ENCODE results near the gene LILRA6. TPM values are rescaled to one million over a fixed set of nuclear protein-coding genes. Genes with fewer than 3 reads are reported as not detected.
A peak's percentile ranks its signal among the peaks of the same experiment; 100 is the strongest.

LILRA6 gene
- polyA plus RNA-seq, 1 donor from 2014 or later = not detected

DNA sequence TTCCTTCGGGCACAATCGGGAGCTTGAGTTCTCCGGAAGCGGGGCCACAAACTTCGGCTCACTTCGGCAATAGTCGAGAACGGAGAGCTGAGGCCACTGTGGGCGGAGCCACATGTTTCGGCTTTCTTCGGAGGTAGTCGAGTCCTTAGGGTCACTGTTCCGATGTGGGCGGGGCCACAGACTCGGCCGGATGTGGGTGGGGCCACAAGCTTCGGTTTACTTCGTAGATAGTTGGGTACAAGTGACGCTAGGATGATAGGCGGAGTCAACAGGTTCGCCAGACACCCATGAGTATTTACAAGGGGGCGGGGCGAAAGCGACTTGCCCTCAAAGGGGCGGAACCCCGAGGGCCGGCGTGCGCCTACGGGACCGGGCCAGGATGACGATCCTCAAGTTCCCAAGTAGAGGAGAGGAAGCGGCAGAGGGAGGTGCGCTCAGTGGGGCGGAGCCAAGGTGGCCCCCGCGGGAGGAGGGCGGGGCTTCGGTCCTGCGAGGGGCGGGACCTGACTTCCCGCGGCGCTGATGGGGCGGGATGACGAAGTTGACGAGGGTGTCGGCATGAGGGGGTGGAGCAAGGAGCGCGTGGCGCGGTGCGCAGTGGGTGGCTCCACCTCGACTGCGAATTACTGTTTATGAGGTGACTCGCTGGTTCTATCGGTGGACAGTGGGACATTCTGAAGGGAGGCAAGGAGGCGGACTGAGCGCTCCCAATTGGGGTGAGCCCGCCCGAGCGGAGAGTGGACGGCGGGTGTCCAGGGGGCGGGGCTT is 52.7 kb downstream of the LILRA6 start:
- H3K4me2 ChIP-seq (ENCODE audit: low read length) = no peak overlapping the region
- no peaks in the 10 kb centered on the region for H4K20me1 ChIP-seq (ENCODE audit: insufficient read depth)
- peaks cover 18% of the 10 kb centered on the region for H3K79me2 ChIP-seq (replicated peaks; ENCODE audit: insufficient read depth, low read length)
- peak overlapping the region; percentile 99 for H3K4me3 ChIP-seq (ENCODE audit: low read length)
- no peaks in the 10 kb centered on the region for H3K9me3 ChIP-seq (ENCODE audit: low read length)
- no peaks in the 10 kb centered on the region for H3K27me3 ChIP-seq (ENCODE audit: insufficient read depth, low read depth, low read length)
- peak overlapping the region; percentile 95 for H2AFZ ChIP-seq (ENCODE audit: low read depth, low read length)
- H3K36me3 ChIP-seq (ENCODE audit: insufficient read depth, low read length) = no peaks in the 10 kb centered on the region
- peak; percentile 13 for TF ChIP-seq CTCF (IDR thresholded peaks at IDR 0.05; ENCODE audit: poor library complexity, severe bottlenecking)
- TF ChIP-seq SMC3 (conservative IDR thresholded peaks at IDR 0.05; ENCODE audit: poor library complexity) = no peak
- TF ChIP-seq RAD21 (conservative IDR thresholded peaks at IDR 0.05) = no peak
- no peak for TF ChIP-seq TAF1 (IDR thresholded peaks at IDR 0.05; ENCODE audit: low read depth)
- no peak for TF ChIP-seq EZH2 (IDR thresholded peaks at IDR 0.05; ENCODE audit: borderline replicate concordance, insufficient read depth, low read length, poor library complexity, severe bottlenecking)
- peak; percentile 80 for TF ChIP-seq POLR2AphosphoS5 (IDR thresholded peaks at IDR 0.05)
- peak; percentile 82 for TF ChIP-seq EP300 (conservative IDR thresholded peaks at IDR 0.05; ENCODE audit: poor library complexity, severe bottlenecking)
- peak; percentile 79 for TF ChIP-seq MXI1 (conservative IDR thresholded peaks at IDR 0.05; ENCODE audit: poor library complexity, severe bottlenecking)
- no peak for TF ChIP-seq REST (IDR thresholded peaks at IDR 0.05; ENCODE audit: borderline replicate concordance)
- H3K9me2 ChIP-seq (ENCODE audit: insufficient read depth, low read length) = no peaks in the 10 kb centered on the region
- no peaks in the 10 kb centered on the region for H3F3A ChIP-seq (ENCODE audit: insufficient read depth, low read length, poor library complexity, severe bottlenecking)
- H3K27ac ChIP-seq (ENCODE audit: low read length) = peak overlapping the region; percentile 95
- H3K9ac ChIP-seq (ENCODE audit: low read length) = peak overlapping the region; percentile 92

DNA sequence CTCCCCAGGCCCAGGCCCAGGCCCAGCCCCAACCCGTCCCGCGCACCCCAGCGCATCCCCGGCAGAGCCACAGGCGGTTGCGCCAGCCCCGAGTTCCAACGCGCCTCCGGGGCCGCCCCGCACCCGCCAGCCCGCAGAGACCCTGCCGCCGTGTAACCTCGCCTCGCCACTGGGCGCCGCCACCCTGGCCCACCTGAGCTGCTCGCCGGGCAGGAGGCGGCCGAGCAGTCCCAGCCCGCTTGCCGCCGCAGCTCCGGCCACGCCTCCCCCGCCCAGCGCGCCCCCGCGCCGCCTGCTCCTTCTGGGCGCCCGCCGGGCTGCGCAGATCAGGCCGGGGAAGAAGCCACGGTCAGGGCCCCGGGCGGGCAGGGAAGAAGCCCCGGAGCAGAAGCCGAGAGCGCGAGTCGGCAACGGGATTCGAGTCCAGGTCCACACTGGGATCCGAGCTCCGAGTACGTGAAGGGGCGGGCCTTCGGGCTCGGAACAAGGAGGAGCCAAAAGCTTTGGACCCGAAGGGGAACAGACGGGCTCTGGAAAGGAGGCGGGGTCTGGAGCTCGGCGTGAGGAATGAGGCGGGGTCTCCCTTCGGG is 53.4 kb downstream of the LILRA6 start, which contains the start of gene MBOAT7:
Gene MBOAT7 (minus strand): TSS at position 436 of the 590 bp plus-strand sequence. CDS start 1,072 bp downstream, outside the sequence.
- H3K9me2 ChIP-seq (ENCODE audit: insufficient read depth, low read length) = no peaks in the 10 kb centered on the region
- no peaks in the 10 kb centered on the region for H3F3A ChIP-seq (ENCODE audit: insufficient read depth, low read length, poor library complexity, severe bottlenecking)
- no peaks in the 10 kb centered on the region for H4K20me1 ChIP-seq (ENCODE audit: insufficient read depth)
- peak within 1 kb of the TSS; percentile 99 for H3K4me3 ChIP-seq (ENCODE audit: low read length)
- no peaks in the 10 kb centered on the region for H3K36me3 ChIP-seq (ENCODE audit: insufficient read depth, low read length)
- H3K9me3 ChIP-seq (ENCODE audit: low read length) = no peaks in the 10 kb centered on the region
- peak within 1 kb of the TSS; percentile 95 for H3K27ac ChIP-seq (ENCODE audit: low read length)
- no peaks in the 10 kb centered on the region for H3K27me3 ChIP-seq (ENCODE audit: insufficient read depth, low read depth, low read length)
- peaks cover 18% of the 10 kb centered on the region for H3K79me2 ChIP-seq (replicated peaks; ENCODE audit: insufficient read depth, low read length)
- peak within 1 kb of the TSS; percentile 95 for H2AFZ ChIP-seq (ENCODE audit: low read depth, low read length)
- H3K9ac ChIP-seq (ENCODE audit: low read length) = peak within 1 kb of the TSS; percentile 92
- peak within 1 kb of the TSS; percentile 70 for H3K4me2 ChIP-seq (ENCODE audit: low read length)
- TF ChIP-seq RAD21 (conservative IDR thresholded peaks at IDR 0.05) (peak; percentile 64), REST (IDR thresholded peaks at IDR 0.05; ENCODE audit: borderline replicate concordance) (peak; percentile 58), POLR2AphosphoS5 (IDR thresholded peaks at IDR 0.05) (peak; percentile 79), CTCF (IDR thresholded peaks at IDR 0.05; ENCODE audit: poor library complexity, severe bottlenecking) (peak; percentile 77), EZH2 (IDR thresholded peaks at IDR 0.05; ENCODE audit: borderline replicate concordance, insufficient read depth, low read length, poor library complexity, severe bottlenecking) (no peak), MXI1 (conservative IDR thresholded peaks at IDR 0.05; ENCODE audit: poor library complexity, severe bottlenecking) (peak; percentile 90), TAF1 (IDR thresholded peaks at IDR 0.05; ENCODE audit: low read depth) (peak; percentile 53), EP300 (conservative IDR thresholded peaks at IDR 0.05; ENCODE audit: poor library complexity, severe bottlenecking) (peak; percentile 64), SMC3 (conservative IDR thresholded peaks at IDR 0.05; ENCODE audit: poor library complexity) (peak; percentile 71)
